Superior temporal gyrus (tissue), 1 donor: ENCODE data around the gene ZNF273.

Source experiments
- DNase-seq: peaks from one replicate; pipeline ENCODE4 v3.0.0-alpha.2; 2016; ENCODE audit errors: extremely low spot score

Gene ZNF273

GRCh38 chr7:64876792-64877713 is 26.0 kb upstream of the ZNF273 start:
- peak; percentile 80 for DNase-seq

DNA sequence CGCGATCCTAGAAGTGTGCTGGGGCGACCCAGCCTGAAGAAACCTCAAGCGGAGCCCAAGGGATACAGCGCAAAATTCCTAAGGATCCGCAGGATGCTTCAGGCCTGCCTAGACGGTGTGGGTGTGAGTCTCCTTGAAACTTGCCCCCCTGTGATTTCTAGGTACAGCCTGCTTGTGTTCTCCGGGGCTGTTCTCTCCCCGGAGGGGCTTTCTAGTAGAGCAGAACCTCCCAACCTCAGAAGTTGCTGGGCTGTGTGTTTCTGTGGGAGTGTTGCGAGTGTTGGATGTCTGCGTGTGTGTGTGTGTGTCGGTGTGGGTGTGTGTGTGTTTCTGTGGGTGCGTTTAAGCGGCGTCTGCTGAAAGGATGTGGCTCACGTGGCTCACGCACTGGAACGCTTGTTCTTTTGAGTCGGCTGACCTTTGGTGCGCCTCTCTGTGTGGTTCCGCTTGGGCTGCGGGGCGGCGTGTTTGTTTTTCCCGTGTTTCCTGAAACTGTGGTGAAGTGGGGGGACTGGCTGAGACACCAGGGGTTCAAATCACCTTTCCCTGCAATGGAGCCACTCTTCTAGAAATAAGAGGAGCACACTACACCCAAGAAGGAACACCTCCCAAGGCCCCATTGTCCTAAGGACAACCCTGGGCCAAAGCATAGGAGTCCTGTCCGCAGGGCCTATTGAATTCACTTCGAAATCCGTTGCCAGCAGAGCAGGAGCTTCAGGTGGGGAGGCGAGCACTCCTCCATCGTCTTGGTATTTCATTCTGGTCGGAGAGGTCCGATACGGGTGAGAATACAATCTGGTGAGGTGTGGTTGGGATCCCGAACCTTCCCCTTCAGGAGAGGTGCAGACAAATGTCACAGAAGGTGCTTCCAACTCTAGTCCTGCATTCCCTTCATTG is 25.1 kb upstream of the ZNF273 start:
- no peak for DNase-seq

DNA sequence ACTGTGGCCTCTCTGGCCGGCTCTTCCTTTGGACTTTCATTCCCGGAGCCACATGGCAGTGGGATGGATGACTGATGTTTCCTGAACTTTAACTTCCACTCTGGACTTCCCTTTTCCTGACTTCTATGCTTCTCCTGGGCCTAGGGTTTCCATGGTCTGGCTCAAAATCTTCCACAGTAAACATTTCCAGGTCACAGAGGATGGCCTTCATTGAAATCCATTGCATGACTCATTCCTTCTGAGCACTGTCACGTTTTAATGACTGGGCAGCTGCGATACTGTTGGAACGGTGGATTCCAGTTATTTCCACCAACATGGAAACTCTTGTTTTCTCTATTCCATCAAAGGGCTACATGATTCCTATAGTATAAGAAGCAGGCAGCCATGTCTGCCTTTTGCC is 24.4 kb upstream of the ZNF273 start:
- no peak for DNase-seq

DNA sequence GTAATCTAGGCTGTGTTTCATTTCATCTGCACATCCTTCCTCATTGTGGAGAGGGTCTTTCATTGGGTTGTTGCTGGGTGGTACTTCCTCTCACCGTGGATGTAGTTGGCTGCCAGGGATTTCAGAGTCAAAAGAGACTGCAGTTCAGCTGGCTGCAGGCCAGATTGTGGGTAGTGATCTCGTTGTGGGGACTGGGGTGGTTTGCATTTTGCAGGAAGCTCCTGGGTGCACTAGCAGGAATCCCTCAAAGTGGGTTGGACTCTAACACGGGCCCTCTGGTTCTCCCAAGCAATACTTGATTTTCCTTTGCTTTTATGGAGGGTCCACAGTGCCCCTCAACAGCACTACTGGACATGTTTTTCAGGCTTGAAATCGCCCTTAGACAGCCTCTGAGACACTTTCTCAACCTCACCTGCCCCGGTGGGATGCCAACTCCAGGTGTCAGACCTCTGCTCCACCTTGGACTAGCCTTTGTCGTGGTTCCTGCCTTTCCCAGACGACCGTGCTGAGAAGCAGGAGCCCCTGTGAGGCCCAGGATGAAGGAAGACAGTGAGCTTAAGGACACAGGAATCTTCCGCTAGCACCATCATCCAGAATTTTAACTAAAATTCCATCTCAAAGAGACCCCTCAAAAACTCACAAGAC is 23.9 kb upstream of the ZNF273 start:
- no peak for DNase-seq

- no peak for DNase-seq
Observed at GRCh38 chr7:64879800-64880199, 23.3 kb upstream of the ZNF273 start.

DNA sequence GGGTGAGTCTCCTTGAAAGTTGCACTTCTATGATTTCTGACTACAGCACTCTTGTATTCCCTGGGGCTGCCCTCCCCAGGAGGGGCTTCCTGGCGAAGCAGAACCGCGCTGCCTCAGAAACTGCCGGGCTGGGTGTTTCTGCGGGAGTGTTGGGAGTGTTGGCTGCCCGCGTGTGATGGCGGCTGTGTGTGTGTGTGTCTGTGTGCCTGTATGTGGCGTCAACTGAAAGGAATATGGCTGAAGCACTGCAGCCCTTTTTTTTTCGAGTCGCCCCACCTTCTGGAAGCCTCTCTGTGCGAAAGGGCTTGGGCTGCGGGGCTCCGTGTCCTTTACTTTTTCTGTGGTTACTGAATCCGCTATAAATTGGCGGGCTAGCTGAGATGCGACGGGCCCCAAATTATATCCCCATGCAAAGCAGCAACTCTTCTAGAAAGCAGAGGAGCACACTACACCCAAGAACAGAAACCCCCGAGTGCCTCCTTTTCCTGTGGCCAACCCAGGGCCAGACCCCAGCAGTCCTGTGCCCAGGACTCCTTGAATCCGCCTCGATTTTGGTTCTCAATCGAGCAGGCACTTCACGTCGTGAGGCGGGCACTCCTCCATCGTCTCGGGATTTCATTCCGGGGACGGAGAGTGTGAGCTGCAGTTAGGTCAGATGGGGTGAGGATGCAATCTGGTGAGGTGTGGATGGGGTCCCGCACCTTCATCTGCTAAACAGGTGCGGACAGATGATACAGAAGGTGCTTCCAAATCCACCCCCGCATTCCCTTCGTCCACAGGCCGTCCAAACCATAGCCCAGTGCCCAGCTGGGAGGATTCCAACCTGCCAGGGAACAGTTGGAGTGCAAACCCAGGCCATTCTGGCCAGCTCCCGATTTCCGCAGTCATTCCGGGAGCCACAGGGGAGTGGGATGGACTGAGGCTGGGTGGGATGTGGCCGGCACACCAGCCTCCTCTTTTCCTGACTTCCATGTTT is 22.5 kb upstream of the ZNF273 start:
- no peak for DNase-seq

DNA sequence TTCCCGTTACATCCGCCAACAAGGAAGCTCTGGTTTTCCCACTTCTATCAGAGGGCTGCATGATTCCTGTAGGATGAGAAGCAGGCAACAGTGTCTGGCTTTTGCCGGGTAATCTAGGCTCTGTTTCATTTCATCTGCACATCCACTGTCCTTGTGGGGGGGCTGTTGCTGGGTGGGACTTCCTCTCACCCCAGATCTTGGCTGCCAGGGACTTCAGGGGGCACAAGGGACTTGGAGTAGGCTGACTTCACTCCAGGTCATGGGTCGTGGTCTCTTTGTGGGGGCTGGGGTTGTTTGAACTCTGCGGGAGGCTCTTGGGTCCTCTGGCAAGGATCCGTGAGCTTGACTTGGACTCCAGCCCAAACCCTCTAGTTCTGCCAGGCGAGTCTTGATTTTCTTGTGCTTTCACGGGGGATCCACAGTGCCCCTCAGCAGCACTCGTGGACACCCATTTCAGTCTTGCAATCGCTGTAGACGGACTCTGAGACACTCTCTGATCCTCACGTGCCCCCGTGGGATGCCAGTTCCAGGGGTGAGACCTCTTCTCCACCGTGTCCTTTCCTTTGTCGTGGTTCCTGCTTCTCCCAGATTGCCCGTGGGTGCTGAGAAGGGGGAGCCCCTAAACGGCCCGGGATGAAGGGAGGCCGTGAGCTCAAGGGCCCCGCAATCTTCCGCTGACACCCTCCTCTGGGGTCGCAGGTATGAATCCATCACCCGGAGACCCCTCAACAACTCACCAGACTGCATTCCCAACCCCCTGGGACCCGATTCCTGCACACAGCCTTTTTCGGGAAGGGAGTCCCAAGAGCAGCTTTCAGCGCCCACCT is 21.4 kb upstream of the ZNF273 start:
- no peak for DNase-seq

DNA sequence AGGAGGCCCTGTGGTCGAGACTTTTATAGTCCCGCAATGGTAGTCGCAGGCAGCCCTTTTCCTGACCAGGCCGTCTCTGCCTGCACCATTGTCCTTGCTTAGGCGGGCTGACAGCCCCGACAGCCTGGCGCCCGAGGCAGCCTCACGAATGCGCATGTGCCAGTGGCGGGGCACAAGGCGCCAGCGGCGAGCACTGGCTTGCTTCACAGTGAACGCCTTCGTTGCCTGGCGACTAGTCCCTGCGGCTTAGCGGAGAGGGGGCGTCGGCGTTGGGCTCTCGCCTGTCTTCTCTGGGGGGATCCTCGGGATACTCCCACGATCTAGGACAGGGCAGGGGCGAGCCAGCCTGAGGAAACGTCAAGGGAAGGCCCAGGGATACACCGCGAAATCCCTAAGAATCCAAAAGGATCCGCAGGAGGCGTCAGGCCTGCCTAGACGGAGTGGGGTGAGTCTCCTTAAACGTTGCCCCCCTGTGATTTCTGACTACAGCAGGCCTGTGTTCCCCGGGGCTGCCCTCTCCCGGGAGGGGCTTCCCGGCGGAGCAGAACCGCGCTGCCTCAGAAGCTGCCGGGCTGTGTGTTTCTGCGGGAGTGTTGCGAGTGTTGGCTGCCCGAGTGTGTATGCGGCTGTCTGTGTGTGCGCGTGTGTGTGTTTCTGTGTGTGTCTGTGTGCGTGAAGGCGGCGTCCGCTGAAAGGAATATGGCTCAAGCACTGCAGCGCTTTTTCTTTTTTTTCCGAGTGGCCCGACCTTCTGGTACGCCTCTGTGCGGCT is 20.5 kb upstream of the ZNF273 start:
- DNase-seq: peak; percentile 67

- DNase-seq: no peak
Observed at GRCh38 chr7:64883113-64883905, 19.8 kb upstream of the ZNF273 start.

DNA sequence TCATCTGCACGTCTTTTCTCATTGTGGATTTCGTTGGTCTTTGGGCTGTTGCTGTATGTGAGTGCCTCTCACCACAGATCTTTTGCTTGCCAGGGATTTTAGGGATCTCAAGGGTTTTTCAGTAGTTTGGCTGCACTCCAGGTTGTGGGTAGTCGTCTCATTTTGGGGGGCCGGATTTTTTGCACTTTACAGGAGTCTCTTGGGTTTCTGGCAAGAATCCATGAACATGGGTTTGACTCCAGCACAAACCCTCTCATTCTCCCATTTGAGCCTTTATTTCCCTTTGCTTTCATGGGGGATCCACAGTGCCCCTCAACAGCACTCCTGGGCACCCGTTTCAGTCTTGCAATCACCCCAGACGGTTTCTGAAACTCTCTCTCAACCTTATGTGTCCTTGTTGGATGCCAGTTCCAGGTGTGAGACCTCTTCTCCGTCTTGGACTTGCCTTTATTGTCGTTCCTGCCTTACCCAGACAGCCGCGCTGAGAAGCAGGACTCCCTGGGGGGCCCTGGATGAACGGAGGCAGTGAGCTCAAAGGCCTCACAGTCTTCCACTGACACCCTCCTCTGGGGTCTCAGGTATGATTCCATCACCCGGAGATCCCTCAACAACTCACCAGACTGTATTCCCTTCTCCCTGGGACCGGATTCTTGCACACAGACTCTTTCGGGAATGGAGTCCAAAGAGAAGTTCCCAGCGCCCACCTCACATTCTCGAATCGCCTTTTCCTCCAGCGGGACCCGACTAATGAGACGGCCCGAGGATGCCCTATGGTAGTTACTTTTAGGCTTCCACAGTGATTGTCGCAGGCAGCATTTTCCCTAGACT is 18.8 kb upstream of the ZNF273 start:
- no peak for DNase-seq

DNA sequence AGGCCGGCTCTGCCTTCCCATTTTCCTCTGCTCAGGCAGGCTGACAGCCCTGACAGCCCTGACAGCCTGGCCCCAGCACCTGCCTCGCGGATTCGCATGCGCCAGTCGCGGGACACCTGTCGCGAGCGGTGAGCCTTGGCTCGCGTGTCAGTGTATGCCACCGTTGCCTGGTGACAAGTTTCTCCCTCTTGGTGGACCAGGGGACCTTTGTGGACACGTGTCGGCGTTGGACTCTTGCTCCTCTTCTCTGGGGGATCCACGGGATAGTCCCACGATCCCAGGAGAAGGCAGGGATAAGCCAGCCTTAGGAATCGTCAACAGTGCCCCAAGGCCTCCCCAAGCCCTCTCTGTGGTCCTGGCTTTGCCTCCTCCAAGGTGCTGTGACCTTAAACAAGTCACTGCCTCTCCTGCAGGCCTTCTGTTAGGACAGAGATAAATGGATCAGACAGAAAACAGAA is 18.1 kb upstream of the ZNF273 start:
- DNase-seq: no peak

DNA sequence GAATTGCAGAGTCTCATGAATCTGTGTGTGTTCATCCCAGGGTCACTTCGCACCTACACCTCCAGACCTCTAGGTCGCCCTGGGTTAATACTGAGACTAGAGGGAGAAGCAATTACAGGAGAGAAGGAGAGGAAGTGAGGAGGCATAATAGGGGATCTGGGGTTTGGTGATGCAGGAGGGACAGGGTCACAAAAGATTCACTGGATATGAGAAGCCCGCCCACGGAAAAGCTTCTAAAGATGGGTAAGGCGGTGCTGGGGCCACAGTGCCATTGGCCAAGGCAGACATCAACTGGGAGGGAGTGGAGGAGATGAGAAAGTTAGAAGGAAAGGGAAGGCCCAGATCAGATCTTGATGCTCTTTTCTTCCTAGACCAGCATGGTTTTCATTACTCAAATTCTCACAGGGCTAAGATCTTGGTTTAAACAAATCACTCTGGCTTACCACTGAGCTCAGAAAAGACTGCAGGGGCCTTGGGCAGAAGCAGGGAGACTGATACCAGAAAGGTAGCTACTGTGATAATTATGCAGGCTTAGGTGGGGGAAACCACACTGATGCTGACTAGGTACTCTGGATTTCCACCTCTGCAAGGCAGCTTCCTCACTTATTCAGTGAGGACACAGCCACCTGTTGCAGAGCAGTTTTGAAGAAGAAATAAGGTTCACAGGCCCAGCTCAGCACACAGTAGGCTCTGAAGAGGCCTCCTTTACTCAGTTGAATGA is 17.4 kb upstream of the ZNF273 start:
- no peak for DNase-seq

DNA sequence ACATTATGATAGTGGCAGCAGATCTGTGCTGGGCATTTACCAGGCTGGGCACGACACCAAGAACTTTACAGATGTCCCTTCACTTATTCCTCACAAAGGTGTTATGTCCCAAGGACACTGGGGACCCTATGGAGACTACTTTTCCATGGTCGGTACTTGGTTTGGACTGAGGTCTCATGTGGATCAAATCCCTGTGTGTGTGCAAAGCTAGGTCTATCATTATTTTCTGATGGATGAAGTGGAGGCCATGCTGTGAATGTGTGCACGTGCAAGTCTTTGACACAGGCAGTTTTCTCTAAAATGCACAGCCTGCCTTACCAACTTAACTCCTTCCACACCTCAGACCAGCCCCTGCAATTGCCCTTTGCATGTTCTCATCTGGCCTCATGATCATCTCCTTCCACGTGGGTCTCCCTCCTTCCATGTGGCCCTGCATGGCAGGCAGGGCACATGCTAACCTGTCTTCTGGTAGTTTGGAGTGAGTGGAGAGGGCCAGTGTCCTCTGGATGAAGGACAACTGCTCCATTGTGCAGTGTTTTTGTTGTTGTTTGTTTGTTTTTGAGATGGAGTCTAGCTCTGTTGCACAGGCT is 16.0 kb upstream of the ZNF273 start:
- DNase-seq: no peak

DNA sequence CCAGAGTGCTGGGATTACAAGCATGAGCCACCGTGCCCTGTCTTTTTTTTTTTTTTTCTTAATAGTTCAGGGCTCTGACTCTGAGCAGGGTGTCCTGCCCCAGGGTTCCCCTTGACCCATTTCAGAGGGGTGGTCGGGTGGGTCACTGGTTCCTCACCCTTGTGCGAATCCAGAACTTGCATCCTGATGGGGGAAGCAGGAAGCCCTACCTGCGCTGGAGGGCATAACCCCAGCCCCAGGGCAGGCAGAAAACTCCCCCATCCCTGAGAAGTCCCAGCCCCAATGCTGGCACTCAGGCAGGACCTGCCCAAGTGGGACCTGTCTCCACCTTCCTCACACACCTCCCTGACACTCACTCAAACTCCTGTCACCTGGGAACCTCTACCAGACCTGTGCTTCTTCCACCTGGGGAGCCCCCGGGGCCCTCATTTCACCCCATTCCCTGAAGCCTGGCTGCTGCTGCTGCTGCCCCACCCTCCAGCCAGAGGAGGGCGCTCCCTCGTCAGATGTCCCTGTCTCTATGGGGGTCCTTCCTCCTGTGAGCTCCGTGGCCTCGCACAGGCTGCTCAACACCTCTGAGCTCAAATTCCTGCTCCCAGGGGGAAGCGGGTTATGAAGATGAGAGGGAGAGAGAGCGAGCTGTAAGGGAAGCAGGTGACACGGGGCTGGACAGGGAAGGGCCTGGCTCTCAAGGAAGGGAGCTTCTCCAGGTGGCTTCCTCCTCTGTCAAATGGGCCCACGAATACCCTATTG is 15.1 kb upstream of the ZNF273 start:
- DNase-seq: no peak

DNA sequence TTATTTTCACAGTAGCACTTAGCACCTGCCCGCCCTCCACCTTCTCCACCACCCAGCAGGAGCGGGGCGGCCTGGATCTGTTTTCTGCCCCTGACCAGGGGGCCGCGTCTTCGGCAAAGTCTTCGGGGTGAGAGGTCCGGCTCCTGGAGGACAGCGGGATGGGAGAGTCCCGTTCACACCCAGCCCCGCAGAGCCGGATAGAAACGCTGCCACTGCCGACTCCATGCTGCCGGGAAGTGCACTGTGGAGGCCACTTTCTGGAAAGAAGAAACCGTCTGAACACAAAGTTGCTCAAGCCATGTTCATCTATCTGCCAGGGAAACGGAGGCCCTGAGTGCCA is 14.5 kb upstream of the ZNF273 start:
- DNase-seq: no peak
